GM19025 (cell line): ENCODE results near the gene ATG2B.

ENCODE experiments used
- ATAC-seq: cut with Tn5 transposase; IDR thresholded peaks from one replicate; pipeline ENCODE4 v1.9.1; 2021; ENCODE audit warnings: mild to moderate bottlenecking, low read depth, moderate library complexity; ENCODE audit not compliant: unreplicated experiment

Gene ATG2B

GRCh38 chr14:96274122-96274521, 89.0 kb downstream of the ATG2B start:
- no peak for ATAC-seq

GRCh38 chr14:96273629-96274028, 89.5 kb downstream of the ATG2B start:
- ATAC-seq = no peak

GRCh38 chr14:96272777-96273473, 90.2 kb downstream of the ATG2B start:
- ATAC-seq = no peak

- no peak for ATAC-seq
Measured at GRCh38 chr14:96271421-96271762, 91.7 kb downstream of the ATG2B start.

- no peak for ATAC-seq
Measured at GRCh38 chr14:96270565-96271420, 92.3 kb downstream of the ATG2B start.

- no peak for ATAC-seq
Measured at GRCh38 chr14:96269359-96269710, 93.8 kb downstream of the ATG2B start.

- ATAC-seq = no peak
Measured at GRCh38 chr14:96268431-96269358, 94.4 kb downstream of the ATG2B start.

GRCh38 chr14:96267916-96268315, 95.2 kb downstream of the ATG2B start:
- no peak for ATAC-seq

- no peak for ATAC-seq
Measured at GRCh38 chr14:96267336-96267735, 95.8 kb downstream of the ATG2B start.

GRCh38 chr14:96265383-96266095, 97.6 kb downstream of the ATG2B start:
- ATAC-seq = no peak

GRCh38 chr14:96264853-96265252, 98.3 kb downstream of the ATG2B start:
- no peak for ATAC-seq

- ATAC-seq = no peak
Measured at GRCh38 chr14:96264200-96264553, 99.0 kb downstream of the ATG2B start.

- ATAC-seq = no peak
Measured at GRCh38 chr14:96263347-96264199, 99.6 kb downstream of the ATG2B start.

- ATAC-seq = no peak
Measured at GRCh38 chr14:96261772-96262655, 101.1 kb downstream of the ATG2B start.

GRCh38 chr14:96261053-96261452, 102.1 kb downstream of the ATG2B start:
- ATAC-seq = no peak

- ATAC-seq = no peak
Measured at GRCh38 chr14:96260341-96260821, 102.8 kb downstream of the ATG2B start.

- no peak for ATAC-seq
Measured at GRCh38 chr14:96257900-96258299, 105.2 kb downstream of the ATG2B start.

- ATAC-seq = no peak
Measured at GRCh38 chr14:96257056-96257455, 106.1 kb downstream of the ATG2B start.
